Measurements from ENCODE around the gene CTNND2. TPM values are rescaled to one million over a fixed set of nuclear protein-coding genes. Genes with fewer than 3 reads are reported as not detected.

Gene CTNND2
- total RNA-seq, 1 experiment from 2014 or later, result 7.0 TPM

- H4K20me1 ChIP-seq (ENCODE audit: control insufficient read depth, insufficient read depth, insufficient read length), result no peaks in the 10 kb centered on the region
- H3K9me3 ChIP-seq (ENCODE audit: control insufficient read depth, low read depth, low read length), result peaks cover 9% of the 10 kb centered on the region
- Mint-ChIP-seq H3K4me3 (no peak overlapping the region), H3K36me3 (ENCODE audit: insufficient read depth in 1 of 3, low read depth in 3 of 3) (peaks cover 24 to 29% (median 25%) of the 10 kb centered on the region in 3 experiments), H3K27me3 (ENCODE audit: low read depth) (no peaks in the 10 kb centered on the region), H3K27ac (no peak overlapping the region), H3K4me1 (peaks cover 2% of the 10 kb centered on the region in 2 experiments; a peak in 3 of 4 replicates), H3K9me3 (peaks cover 20 to 28% of the 10 kb centered on the region in 2 experiments)
- no peaks in the 10 kb centered on the region for H3K23me2 ChIP-seq (ENCODE audit: insufficient read length, low read depth, low read length, poor library complexity, severe bottlenecking)
- H3K14ac ChIP-seq (ENCODE audit: insufficient read depth, low read length), result no peak overlapping the region
- no peaks in the 10 kb centered on the region for H3K79me2 ChIP-seq (ENCODE audit: insufficient read depth, low read length)
- no peak overlapping the region for H3K4ac ChIP-seq (ENCODE audit: low read depth, low read length)
- H3K79me1 ChIP-seq (ENCODE audit: insufficient read depth, low read depth, low read length, poor library complexity, severe bottlenecking), result no peaks in the 10 kb centered on the region
- no peak overlapping the region for H3K9ac ChIP-seq (ENCODE audit: extremely low read depth, insufficient read length, low read length)
- H3K18ac ChIP-seq (ENCODE audit: insufficient read length, low read depth, low read length), result no peak overlapping the region
- no peak overlapping the region for H2BK120ac ChIP-seq (ENCODE audit: low read depth, low read length, poor library complexity, severe bottlenecking)
- H4K91ac ChIP-seq (ENCODE audit: insufficient read length, low read depth, low read length), result no peak overlapping the region
- DNase-seq, result no peak
- WGBS (ENCODE audit: extremely low coverage, insufficient read length, low lambda C conversion rate), result no CpG with 5 or more reads among the region's 5 CpGs
- H3K4me2 ChIP-seq (ENCODE audit: insufficient read depth, insufficient read length, low read length), result no peak overlapping the region
- H2AFZ ChIP-seq (ENCODE audit: low read length), result no peak overlapping the region
- H2BK15ac ChIP-seq (ENCODE audit: low read depth, low read length), result no peak overlapping the region
- no peak overlapping the region for H2BK12ac ChIP-seq (ENCODE audit: insufficient read length, low read depth, low read length)
- no peak overlapping the region for H2BK20ac ChIP-seq (ENCODE audit: low read depth, low read length, poor library complexity, severe bottlenecking)
- H3K4me1 ChIP-seq (ENCODE audit: insufficient read depth, low read length), result no peaks in the 10 kb centered on the region
- H3K27ac ChIP-seq (ENCODE audit: insufficient read length, low read depth, low read length), result no peak overlapping the region
- no peak overlapping the region for H4K8ac ChIP-seq (replicated peaks; ENCODE audit: insufficient read length, low read depth, low read length)
- no peak overlapping the region for H4K5ac ChIP-seq (ENCODE audit: insufficient read length, low read depth, low read length)
- no peaks in the 10 kb centered on the region for H3K27me3 ChIP-seq (ENCODE audit: insufficient read depth, low read length)
- H3K56ac ChIP-seq (ENCODE audit: insufficient read length, low read depth, low read length), result no peak overlapping the region
- TF ChIP-seq CTCF (conservative IDR thresholded peaks at IDR 0.05), result no peak
- no peak overlapping the region for H2BK5ac ChIP-seq (ENCODE audit: insufficient read length, low read length)
- no peak overlapping the region for H2AK5ac ChIP-seq (ENCODE audit: insufficient read length, low read length)
- no peak overlapping the region for H3T11ph ChIP-seq (ENCODE audit: low read length)
- H3K23ac ChIP-seq (ENCODE audit: insufficient read length, low read depth, low read length), result no peak overlapping the region
Observed at GRCh38 chr5:11234501-11234911, 669.7 kb downstream of the CTNND2 start.
